ENCODE measurements around the gene MALAT1. TPM values are rescaled to one million over a fixed set of nuclear protein-coding genes. Genes with fewer than 3 reads are reported as not detected.

Gene MALAT1
- total and polyA plus RNA-seq, 2 of the 8 experiments (the other 6 are each of a cell fraction or from before 2014, with no cell fraction given), result 115 to 984 TPM

DNA sequence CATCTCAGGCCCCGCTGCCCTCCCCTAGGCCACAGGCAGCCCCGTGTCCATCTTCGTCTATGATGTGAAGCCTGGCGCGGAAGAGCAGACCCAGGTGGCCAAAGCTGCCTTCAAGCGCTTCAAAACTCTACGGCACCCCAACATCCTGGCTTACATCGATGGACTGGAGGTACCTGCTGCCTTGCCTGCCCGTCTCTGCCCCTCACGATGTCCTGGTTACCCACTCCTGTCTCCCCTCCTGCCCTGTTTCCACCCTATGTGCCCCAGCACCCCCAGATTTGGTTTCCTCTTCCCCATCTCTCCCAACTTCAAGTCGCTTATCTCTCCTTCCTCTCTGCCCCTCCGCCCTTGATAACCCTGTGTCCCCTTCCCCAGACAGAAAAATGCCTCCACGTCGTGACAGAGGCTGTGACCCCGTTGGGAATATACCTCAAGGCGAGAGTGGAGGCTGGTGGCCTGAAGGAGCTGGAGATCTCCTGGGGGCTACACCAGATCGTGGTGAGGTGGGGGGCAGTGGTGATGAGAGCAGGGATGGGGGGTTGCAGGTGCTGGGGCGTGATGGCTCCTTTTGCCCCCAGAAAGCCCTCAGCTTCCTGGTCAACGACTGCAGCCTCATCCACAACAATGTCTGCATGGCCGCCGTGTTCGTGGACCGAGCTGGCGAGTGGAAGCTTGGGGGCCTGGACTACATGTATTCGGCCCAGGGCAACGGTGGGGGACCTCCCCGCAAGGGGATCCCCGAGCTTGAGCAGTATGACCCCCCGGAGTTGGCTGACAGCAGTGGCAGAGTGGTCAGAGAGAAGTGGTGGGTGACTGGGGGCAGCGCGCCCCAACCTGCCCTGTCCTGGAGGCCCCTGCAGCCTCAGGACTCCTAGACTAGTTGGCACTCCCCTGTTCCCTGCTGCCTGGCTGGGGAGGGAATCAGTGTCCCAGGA, 27.0 kb downstream of the MALAT1 start (continued):
- TF ChIP-seq, protein P1, sequence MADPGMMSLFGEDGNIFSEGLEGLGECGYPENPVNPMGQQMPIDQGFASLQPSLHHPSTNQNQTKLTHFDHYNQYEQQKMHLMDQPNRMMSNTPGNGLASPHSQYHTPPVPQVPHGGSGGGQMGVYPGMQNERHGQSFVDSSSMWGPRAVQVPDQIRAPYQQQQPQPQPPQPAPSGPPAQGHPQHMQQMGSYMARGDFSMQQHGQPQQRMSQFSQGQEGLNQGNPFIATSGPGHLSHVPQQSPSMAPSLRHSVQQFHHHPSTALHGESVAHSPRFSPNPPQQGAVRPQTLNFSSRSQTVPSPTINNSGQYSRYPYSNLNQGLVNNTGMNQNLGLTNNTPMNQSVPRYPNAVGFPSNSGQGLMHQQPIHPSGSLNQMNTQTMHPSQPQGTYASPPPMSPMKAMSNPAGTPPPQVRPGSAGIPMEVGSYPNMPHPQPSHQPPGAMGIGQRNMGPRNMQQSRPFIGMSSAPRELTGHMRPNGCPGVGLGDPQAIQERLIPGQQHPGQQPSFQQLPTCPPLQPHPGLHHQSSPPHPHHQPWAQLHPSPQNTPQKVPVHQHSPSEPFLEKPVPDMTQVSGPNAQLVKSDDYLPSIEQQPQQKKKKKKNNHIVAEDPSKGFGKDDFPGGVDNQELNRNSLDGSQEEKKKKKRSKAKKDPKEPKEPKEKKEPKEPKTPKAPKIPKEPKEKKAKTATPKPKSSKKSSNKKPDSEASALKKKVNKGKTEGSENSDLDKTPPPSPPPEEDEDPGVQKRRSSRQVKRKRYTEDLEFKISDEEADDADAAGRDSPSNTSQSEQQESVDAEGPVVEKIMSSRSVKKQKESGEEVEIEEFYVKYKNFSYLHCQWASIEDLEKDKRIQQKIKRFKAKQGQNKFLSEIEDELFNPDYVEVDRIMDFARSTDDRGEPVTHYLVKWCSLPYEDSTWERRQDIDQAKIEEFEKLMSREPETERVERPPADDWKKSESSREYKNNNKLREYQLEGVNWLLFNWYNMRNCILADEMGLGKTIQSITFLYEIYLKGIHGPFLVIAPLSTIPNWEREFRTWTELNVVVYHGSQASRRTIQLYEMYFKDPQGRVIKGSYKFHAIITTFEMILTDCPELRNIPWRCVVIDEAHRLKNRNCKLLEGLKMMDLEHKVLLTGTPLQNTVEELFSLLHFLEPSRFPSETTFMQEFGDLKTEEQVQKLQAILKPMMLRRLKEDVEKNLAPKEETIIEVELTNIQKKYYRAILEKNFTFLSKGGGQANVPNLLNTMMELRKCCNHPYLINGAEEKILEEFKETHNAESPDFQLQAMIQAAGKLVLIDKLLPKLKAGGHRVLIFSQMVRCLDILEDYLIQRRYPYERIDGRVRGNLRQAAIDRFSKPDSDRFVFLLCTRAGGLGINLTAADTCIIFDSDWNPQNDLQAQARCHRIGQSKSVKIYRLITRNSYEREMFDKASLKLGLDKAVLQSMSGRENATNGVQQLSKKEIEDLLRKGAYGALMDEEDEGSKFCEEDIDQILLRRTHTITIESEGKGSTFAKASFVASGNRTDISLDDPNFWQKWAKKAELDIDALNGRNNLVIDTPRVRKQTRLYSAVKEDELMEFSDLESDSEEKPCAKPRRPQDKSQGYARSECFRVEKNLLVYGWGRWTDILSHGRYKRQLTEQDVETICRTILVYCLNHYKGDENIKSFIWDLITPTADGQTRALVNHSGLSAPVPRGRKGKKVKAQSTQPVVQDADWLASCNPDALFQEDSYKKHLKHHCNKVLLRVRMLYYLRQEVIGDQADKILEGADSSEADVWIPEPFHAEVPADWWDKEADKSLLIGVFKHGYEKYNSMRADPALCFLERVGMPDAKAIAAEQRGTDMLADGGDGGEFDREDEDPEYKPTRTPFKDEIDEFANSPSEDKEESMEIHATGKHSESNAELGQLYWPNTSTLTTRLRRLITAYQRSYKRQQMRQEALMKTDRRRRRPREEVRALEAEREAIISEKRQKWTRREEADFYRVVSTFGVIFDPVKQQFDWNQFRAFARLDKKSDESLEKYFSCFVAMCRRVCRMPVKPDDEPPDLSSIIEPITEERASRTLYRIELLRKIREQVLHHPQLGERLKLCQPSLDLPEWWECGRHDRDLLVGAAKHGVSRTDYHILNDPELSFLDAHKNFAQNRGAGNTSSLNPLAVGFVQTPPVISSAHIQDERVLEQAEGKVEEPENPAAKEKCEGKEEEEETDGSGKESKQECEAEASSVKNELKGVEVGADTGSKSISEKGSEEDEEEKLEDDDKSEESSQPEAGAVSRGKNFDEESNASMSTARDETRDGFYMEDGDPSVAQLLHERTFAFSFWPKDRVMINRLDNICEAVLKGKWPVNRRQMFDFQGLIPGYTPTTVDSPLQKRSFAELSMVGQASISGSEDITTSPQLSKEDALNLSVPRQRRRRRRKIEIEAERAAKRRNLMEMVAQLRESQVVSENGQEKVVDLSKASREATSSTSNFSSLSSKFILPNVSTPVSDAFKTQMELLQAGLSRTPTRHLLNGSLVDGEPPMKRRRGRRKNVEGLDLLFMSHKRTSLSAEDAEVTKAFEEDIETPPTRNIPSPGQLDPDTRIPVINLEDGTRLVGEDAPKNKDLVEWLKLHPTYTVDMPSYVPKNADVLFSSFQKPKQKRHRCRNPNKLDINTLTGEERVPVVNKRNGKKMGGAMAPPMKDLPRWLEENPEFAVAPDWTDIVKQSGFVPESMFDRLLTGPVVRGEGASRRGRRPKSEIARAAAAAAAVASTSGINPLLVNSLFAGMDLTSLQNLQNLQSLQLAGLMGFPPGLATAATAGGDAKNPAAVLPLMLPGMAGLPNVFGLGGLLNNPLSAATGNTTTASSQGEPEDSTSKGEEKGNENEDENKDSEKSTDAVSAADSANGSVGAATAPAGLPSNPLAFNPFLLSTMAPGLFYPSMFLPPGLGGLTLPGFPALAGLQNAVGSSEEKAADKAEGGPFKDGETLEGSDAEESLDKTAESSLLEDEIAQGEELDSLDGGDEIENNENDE (IDR thresholded peaks at IDR 0.05; ENCODE audit: insufficient replicate concordance, low read length), result no peak
- TF ChIP-seq SP4 (IDR thresholded peaks at IDR 0.05; ENCODE audit: low read length) (no peak), CBX5 (IDR thresholded peaks at IDR 0.05; ENCODE audit: low read depth, low read length) (no peak), EGR1 (IDR thresholded peaks at IDR 0.05; ENCODE audit: borderline replicate concordance, low read depth, low read length) (no peak), TAF1 (IDR thresholded peaks at IDR 0.05; ENCODE audit: low read depth, low read length) (no peak), HDAC6 (IDR thresholded peaks at IDR 0.05; ENCODE audit: low read depth, low read length) (no peak), RBBP5 (IDR thresholded peaks at IDR 0.05; ENCODE audit: borderline replicate concordance, low read depth, low read length) (no peak), GABPA (IDR thresholded peaks at IDR 0.05; ENCODE audit: borderline replicate concordance, insufficient read depth, low read length) (no peak)
